ENCODE measurements around the gene MEIOSIN.

MEIOSIN gene

GRCh38 chr19:45804140-45804958 lies 71.1 kb downstream of the MEIOSIN start:
- DNase-seq: no peak

GRCh38 chr19:45804959-45805230 lies 71.7 kb downstream of the MEIOSIN start:
- no peak for DNase-seq

GRCh38 chr19:45805719-45806118 lies 72.5 kb downstream of the MEIOSIN start:
- no peak for DNase-seq

GRCh38 chr19:45809643-45810159 lies 76.5 kb downstream of the MEIOSIN start:
- no peak for DNase-seq

GRCh38 chr19:45812297-45812696 lies 79.1 kb downstream of the MEIOSIN start:
- DNase-seq: no peak
